Limb (tissue), 2 donors: ENCODE results near the gene BCL11B.

Source experiments
- DNase-seq, 2 donors: peaks; one replicate each; pipeline ENCODE4 v3.0.0-alpha.2; 2016; ENCODE audit errors: extremely low spot score in 2 of 2

Gene BCL11B

DNA sequence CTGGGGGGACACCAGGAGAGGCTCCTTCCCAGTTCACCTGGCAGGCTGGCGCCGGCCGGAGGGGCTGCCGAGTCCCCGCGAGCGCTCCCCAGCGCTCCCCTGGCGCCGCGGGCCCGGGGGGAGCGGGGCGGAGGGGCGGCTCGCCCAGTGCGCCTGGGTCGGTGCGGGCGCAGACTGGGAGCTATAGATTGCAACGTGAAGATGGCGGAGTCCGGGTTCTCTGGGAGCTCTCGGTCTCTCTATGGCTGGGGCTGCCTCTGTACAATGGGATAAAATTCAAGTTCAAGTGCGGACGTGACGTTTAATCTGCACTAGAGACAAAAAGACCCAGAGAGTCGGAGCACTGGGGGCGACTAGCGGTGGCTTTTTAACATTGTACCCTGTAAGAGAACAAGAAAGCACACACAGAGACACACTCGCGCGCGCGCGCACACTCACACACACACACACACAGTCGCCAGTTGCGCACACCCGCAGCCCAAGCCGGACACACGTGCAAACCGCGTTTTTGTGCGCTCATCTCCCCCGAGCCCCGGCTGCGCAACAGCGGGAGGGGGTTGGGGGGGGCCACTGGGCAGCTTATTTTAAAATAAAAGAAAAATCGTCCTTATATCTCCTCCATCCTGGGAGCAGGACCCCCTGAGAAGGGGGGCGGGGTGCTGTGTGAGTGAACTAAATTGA lies at the start of gene BCL11B:
Gene BCL11B (minus strand): TSS at position 247 of the 681 bp plus-strand sequence. CDS start 979 bp downstream, outside the sequence.
- peak; percentile 90 to 94 for DNase-seq

GRCh38 chr14:99321236-99321925 lies 49.4 kb upstream of the BCL11B start:
- no peak for DNase-seq

DNA sequence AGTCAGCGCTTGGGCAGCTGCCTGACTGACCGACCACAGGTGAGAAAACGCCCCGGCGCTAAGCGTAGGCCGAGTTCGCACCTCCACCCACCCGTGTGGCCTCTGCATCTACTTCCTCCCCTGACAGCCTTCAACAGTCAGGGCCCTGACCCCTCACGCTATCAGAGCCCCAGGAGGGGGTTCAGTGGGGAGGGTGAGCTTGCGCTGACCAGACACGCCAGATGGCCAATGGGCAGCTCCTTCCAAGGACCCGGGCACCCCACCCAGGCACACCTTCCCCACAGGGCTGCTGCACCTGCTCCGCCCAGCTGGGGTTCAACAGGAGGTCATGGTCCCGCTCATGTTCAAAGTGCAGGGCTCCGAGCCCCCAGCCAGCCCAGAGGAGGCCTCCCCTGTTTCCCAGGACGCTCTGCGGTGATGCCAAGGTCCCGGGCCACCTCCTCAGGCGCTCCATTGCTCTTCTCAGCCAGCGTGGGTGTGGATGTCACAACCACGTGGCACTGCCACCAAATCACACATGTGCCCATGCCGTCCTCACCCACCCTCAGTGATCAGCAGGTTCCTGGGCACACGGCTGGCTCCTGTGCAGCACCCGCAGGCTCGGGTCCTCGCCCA lies 48.7 kb upstream of the BCL11B start:
- DNase-seq = no peak

DNA sequence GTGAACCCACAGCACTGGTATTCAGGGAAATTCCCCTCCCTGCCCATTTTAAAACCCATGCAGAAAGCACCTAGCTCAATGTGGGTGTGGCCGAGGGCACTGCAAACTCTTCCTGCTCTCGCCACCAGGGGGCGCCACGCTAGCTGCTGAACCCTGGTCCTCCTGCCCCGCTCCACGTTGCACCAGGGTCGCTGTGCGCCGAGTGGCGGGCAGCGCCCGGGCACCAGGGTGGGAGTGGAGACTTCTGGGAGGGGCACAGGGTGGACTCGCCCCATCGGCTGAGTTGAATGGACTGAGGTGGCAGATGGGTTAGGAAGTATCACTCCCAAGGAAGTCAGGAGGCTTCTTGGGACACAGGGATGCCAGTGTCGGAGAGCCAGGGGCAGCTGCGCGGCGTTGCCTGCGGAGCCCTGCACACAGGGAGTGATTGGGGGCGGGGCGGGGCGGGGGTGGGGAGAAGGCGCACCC lies 48.1 kb upstream of the BCL11B start:
- DNase-seq = peak; percentile 7 to 65

DNA sequence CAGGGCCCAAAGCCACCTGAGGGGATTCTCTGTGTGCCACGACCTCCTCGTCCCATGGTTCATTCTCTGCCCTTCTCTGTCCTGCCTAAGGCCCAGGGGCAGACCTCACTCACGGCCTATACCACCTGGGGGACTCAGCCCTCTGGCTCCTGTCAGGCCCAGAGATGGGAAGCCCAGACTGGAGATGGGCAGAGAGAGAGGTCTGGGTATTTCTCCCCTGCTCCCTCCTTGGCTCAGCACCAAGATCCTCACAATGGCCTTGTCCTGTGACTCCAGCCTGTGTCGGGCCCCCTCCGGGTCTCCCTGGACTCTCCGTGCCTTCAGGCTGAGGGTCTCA lies 46.9 kb upstream of the BCL11B start:
- DNase-seq = no peak

DNA sequence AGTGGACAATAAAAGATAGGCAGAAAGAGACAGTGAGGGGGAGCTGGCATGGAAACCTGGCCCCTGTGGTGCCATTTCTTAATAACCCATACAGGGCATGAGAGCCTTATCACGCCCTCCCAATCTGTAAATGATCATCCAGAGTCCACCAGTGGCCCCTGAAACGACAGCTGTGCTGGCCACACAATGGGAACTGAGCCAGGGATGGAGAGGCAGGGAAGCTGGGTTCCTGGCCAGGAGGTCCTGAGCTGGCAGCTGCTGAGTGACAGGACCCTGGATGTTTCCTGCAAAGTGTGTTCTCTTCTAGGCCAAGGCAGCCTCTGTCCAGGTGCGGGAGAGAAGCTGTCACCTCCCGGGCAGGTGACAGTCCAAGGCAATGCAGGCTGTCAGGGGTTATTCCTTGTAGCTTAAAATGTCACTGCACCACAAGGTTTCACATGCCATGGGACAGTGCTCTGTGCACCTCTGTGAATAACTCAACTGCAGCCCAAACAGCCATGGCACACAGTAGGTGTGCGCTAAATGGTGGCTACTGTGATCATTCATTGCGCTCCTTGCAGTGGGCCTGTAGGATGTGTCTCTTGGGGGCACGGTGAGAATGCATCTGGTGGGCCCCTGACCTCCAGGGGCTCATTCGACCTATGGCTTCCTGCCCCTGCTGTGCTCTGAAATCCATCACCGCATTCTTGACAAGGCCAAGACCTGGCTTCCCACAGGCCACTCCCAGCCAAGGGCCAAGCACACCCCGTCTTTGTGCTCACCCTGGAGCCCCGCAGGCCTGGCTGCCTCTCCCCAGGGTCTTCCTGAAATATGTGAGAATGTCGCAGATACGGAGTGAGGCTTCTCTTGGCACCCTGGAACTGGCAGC lies 46.3 kb upstream of the BCL11B start:
- peak in 1 of 2 donors; percentile 5 for DNase-seq

- no peak for DNase-seq
These were observed 45.5 kb upstream of the BCL11B start for GRCh38 chr14:99317231-99318090.

DNA sequence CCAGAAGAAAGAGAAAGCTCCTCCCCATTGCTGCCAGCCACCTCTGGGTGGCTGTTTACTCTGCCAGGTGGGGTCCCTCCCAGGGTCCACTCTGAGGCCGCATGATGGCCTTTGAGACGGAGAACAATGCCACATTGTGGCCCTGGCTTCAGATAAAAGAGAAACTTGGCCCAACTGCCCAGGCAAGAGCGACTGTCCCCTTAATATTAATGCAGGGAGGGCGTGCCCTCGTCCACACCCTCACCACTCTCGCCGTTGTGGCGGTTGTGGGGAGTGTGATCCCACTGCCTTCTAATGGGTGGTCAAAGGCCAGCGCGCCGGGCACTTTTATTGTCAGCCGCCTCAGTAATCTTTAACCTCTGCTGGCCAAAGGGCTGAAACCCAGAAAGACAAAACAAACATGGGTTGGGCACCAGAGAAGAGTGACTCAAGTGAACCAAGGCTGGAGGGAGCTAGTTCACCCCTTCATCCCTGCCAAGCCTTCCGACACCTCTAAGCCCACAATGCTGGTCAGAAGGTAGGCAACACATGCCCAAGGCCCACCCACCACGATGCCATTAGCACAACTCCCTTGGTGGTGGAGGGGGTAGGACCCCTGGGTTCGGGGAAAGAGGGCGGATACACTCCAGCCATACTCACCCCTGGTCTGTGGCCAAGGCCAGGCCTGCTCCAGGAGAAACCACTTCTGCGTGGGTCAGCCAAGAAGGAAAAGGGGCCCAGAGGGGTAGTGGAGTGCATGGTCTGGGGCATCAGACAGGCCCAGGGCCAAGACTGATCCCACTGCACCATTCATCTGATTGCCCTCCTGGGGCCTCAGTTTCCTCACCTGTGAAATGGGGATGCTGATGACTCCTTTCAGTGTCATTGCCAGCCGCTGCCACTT lies 44.5 kb upstream of the BCL11B start:
- DNase-seq = no peak

- no peak for DNase-seq
These were observed 43.2 kb upstream of the BCL11B start for GRCh38 chr14:99315197-99315596.

GRCh38 chr14:99314623-99315022 lies 42.6 kb upstream of the BCL11B start:
- DNase-seq = no peak

- no peak for DNase-seq
These were observed 41.2 kb upstream of the BCL11B start for GRCh38 chr14:99313234-99313633.

GRCh38 chr14:99312106-99312505 lies 40.1 kb upstream of the BCL11B start:
- DNase-seq = no peak

DNA sequence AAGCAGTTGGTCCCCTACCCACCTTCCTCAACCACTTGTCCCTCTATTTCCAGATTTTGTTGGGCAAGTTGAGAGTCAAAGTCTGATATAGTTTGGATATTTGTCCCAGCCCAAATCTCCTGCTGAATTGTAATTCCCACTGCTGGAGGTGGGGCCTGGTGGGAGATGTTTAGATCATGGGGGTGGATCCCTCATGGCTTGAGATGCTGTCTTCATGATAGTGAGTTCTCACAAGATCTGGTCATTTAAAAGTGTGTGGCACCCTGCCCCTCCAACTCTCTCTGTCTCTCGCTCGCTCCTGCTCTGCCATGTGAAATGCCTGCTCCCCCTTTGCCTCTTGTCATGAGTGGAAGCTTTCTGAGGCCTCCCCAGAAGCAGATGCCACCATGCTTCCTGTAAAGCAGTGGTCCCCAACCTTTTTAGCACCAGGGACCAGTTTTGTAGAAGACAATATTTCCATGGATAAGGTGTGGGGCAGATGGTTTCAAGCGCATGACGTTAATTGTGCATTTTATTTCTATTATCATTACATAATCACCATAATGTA lies 37.3 kb upstream of the BCL11B start:
- DNase-seq = no peak

DNA sequence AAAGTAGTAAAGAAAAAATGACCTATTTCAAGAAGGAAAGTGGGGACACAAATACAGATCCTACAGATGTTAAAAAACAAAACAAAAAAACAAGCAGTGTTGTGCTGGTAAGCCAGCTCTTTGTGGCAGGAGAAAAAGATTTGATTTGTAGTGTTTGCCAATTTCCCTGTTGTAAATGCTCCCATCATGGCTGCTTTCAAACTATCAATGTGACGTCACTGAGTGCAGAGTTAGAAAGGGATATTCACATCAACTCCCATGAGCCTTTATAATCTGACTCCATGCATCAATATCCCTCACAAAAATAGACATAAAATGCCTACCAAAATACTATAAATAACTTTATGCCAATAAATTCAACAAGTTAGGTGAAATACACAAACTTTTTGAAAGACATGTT lies 32.2 kb upstream of the BCL11B start:
- DNase-seq = no peak

DNA sequence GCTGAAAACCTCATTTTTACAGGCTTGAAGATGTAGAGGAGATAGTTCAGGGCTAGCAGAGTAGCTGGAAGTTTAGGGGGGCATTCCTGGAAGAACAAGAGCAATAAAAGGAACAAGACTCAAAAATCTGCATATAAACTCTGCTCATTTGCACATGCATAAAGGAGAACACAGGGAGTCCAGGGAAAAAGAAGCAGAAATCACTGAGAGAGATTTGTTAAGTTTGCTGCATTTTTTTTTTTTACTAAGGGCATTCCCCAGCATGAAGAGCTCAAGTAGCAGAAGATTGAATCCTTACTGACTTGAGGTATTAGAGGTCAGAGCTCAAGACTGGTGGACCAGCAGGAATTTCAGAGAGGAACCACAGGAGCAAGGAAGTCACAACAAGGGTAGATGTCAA lies 28.2 kb upstream of the BCL11B start:
- DNase-seq = no peak

- DNase-seq = no peak
These were observed 24.5 kb upstream of the BCL11B start for GRCh38 chr14:99296517-99296916.

- DNase-seq = no peak
These were observed 17.6 kb upstream of the BCL11B start for GRCh38 chr14:99289394-99290189.

DNA sequence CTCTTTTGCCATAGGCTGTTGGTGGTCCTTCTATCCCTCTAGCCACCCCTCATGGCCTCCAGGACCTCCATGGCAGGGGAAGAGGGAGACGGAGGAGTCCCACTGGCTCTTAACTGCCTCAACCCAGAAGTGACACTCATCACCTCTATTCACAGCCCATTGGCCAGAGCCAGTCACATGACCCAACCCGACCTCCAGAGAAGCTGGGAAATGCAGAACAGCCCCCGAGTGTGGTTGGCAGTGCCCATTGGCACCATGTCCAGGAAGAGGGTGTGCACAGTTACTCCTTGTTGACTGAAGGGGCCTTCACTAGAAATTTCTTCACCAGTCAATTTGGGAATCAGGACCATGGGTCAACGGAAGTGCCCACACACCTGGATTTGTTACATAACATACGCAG lies 17.0 kb upstream of the BCL11B start:
- DNase-seq = no peak
